ENCODE data around the gene SLC24A2. TPM values are rescaled to one million over a fixed set of nuclear protein-coding genes. Genes with fewer than 3 reads are reported as not detected.

SLC24A2 gene
- total RNA-seq, 1 donor from 2014 or later: 0.14 TPM

GRCh38 chr9:19757745-19758144 lies 31.1 kb downstream of the SLC24A2 start:
- Mint-ChIP-seq H3K27me3 (ENCODE audit: low read depth) (no peaks in the 10 kb centered on the region), H3K4me1 (no peaks in the 10 kb centered on the region), H3K9me3 (peaks cover under 1% of the 10 kb centered on the region), H3K27ac (ENCODE audit: unreplicated experiment) (no peak overlapping the region), H3K4me3 (no peak overlapping the region), H3K36me3 (ENCODE audit: low read depth) (no peaks in the 10 kb centered on the region)
- no peak for DNase-seq (ENCODE audit: low read depth, low spot score)
- TF ChIP-seq, protein P1, sequence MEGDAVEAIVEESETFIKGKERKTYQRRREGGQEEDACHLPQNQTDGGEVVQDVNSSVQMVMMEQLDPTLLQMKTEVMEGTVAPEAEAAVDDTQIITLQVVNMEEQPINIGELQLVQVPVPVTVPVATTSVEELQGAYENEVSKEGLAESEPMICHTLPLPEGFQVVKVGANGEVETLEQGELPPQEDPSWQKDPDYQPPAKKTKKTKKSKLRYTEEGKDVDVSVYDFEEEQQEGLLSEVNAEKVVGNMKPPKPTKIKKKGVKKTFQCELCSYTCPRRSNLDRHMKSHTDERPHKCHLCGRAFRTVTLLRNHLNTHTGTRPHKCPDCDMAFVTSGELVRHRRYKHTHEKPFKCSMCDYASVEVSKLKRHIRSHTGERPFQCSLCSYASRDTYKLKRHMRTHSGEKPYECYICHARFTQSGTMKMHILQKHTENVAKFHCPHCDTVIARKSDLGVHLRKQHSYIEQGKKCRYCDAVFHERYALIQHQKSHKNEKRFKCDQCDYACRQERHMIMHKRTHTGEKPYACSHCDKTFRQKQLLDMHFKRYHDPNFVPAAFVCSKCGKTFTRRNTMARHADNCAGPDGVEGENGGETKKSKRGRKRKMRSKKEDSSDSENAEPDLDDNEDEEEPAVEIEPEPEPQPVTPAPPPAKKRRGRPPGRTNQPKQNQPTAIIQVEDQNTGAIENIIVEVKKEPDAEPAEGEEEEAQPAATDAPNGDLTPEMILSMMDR (conservative IDR thresholded peaks at IDR 0.05): no peak

GRCh38 chr9:19754921-19755320 lies 33.9 kb downstream of the SLC24A2 start:
- H3K4me1 Mint-ChIP-seq: no peaks in the 10 kb centered on the region
- peaks cover 4% of the 10 kb centered on the region for H3K27me3 Mint-ChIP-seq (ENCODE audit: low read depth)
- TF ChIP-seq, protein P1 (conservative IDR thresholded peaks at IDR 0.05): no peak
- H3K4me3 Mint-ChIP-seq: no peak overlapping the region
- H3K9me3 Mint-ChIP-seq: no peaks in the 10 kb centered on the region
- H3K27ac Mint-ChIP-seq (ENCODE audit: unreplicated experiment): no peak overlapping the region
- no peaks in the 10 kb centered on the region for H3K36me3 Mint-ChIP-seq (ENCODE audit: low read depth)
- DNase-seq (ENCODE audit: low read depth, low spot score): no peak

GRCh38 chr9:19748278-19749126 lies 40.3 kb downstream of the SLC24A2 start:
- Mint-ChIP-seq H3K27ac (ENCODE audit: unreplicated experiment) (no peak overlapping the region), H3K36me3 (ENCODE audit: low read depth) (no peaks in the 10 kb centered on the region), H3K27me3 (ENCODE audit: low read depth) (peaks cover 5% of the 10 kb centered on the region), H3K4me1 (no peaks in the 10 kb centered on the region), H3K9me3 (no peaks in the 10 kb centered on the region), H3K4me3 (no peak overlapping the region)
- DNase-seq (ENCODE audit: low read depth, low spot score): no peak
- TF ChIP-seq, protein P1 (conservative IDR thresholded peaks at IDR 0.05): no peak

DNA sequence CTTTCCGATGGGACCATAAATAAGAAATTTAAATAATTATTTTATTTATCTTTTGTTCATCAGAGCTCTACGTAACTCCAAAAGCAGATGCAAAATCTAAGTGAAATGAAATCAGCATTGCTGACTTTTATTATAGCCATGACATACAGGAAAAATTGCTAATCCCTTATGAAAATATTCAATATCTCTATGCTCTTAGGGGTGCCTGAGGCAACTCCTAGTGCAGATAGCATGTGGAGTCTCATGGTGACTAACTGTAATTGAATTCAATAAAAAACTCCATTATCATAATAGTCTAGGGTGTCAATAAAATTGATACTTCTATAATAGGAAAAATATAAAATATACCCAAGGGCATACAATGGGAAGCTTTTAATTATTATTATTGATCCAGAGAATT lies 42.6 kb downstream of the SLC24A2 start:
- no peaks in the 10 kb centered on the region for H3K36me3 Mint-ChIP-seq (ENCODE audit: low read depth)
- H3K9me3 Mint-ChIP-seq: no peaks in the 10 kb centered on the region
- no peak for DNase-seq (ENCODE audit: low read depth, low spot score)
- H3K27me3 Mint-ChIP-seq (ENCODE audit: low read depth): peaks cover 5% of the 10 kb centered on the region
- TF ChIP-seq, protein P1 (conservative IDR thresholded peaks at IDR 0.05): no peak
- H3K4me3 Mint-ChIP-seq: no peak overlapping the region
- H3K27ac Mint-ChIP-seq (ENCODE audit: unreplicated experiment): no peak overlapping the region
- H3K4me1 Mint-ChIP-seq: no peaks in the 10 kb centered on the region

GRCh38 chr9:19741178-19741577 lies 47.7 kb downstream of the SLC24A2 start:
- no peaks in the 10 kb centered on the region for H3K36me3 Mint-ChIP-seq (ENCODE audit: low read depth)
- no peaks in the 10 kb centered on the region for H3K4me1 Mint-ChIP-seq
- DNase-seq (ENCODE audit: low read depth, low spot score): no peak
- H3K4me3 Mint-ChIP-seq: no peak overlapping the region
- no peak overlapping the region for H3K27ac Mint-ChIP-seq (ENCODE audit: unreplicated experiment)
- TF ChIP-seq, protein P1 (conservative IDR thresholded peaks at IDR 0.05): no peak
- H3K27me3 Mint-ChIP-seq (ENCODE audit: low read depth): peaks cover 9% of the 10 kb centered on the region
- no peaks in the 10 kb centered on the region for H3K9me3 Mint-ChIP-seq
